Skin epidermis (tissue), 12 donors: ENCODE results near the gene LRCH1.

Experiments used
- H3K27ac ChIP-seq, 21 experiments: fragments of 200-600 bp; sonication (generic) in 11 of 21; one replicate each; pipeline ENCODE4 v1.5.0; 2020; ENCODE audit warnings: mild to moderate bottlenecking in 3 of 21, inconsistent platforms in 2 of 21, moderate library complexity in 2 of 21
- H3K4me3 ChIP-seq, 7 experiments: fragments of 200-600 bp; sonication (generic) in 2 of 7; one replicate each; pipeline ENCODE4 v1.5.0; 2020; ENCODE audit warnings: inconsistent platforms in 2 of 7, mild to moderate bottlenecking in 2 of 7, moderate library complexity in 1 of 7

The LRCH1 gene

DNA sequence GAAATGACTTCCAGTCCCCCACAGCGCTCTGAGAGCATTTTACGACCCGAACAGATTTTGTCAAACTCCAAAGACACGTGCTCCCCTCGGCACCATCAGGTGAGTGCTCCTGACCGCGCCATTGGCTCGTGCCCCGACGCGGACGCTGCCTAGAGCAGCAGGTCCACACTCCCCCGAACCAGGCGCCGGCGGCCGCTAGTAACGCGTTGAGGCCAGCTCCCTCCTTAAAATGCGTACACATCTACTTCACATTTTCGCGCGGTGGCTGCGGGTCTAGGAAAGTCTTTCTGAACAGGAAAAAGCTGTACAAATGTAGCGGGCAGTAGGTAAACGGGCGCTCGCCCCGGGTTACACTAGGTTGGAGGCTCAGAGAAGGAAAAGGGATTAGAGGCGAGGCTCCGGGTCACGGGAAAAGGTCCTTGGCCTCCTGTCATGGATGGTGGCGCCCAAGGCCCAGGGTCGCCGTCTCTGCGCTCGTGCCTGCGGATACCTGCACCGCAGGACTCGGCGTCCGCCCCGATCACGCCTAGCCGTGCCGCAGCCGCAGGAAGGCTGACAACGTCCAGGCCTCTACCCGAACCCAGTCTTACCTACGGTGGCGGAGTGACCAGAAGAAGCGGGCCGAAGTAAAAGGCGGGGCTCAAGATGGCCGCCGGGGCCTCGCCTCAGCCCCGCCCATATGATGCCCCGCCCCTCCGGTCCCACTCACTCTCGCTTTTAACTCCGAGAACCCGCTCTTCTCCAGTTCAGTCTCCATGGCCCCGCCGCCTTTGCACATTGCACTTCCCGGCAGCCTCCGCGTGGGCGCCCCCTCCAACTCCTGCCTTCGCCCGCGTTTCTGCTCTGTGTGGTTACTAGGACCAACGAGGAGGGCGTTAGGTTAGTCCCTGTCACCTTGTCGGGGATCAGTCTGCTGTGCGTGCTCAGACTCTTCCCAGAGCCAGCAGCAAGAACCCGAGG is 243.8 kb downstream of the LRCH1 start, which contains the start of gene ESD:
TSS of gene ESD (minus strand) at position 647 of the 960 bp plus-strand sequence. CDS start 5,748 bp downstream, outside the sequence.
- H3K27ac ChIP-seq: peak within 1 kb of the TSS; percentile 52 to 95 (median 88)
- H3K4me3 ChIP-seq: peak within 1 kb of the TSS; percentile 57 to 94 (median 86)

- Histone ChIP-seq H3K27ac (peak overlapping the region in 19 of 21 experiments; percentile 76 to 95 (median 88)), H3K4me3 (peak overlapping the region; percentile 57 to 94 (median 86))
Measured at GRCh38 chr13:46797501-46798237, 244.7 kb downstream of the LRCH1 start.

GRCh38 chr13:46799139-46799538 is 246.2 kb downstream of the LRCH1 start:
- no peak overlapping the region for H3K27ac ChIP-seq
- H3K4me3 ChIP-seq: no peak overlapping the region

DNA sequence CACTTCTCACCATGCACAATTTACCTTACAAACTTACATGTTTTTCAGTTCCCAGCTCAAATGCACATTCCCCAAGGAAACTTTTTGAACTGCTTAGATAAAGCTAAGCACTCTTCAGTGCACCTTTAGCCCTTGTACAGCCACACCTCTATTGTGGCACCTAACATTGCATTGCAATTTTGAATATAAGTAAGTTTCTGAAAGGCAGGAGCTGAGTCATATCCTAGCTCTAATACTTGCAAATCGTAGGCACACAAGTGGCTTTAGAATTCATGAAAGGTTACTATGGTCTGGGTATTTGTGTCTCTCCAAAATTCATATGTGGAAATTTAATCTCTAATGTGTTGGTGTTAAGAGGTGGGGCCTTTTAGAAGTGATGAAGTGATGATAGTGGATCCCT is 248.9 kb downstream of the LRCH1 start:
- no peak overlapping the region for H3K4me3 ChIP-seq
- no peak overlapping the region for H3K27ac ChIP-seq
